WTC11 (cell line): ENCODE data around the gene CERS1. TPM values are rescaled to one million over a fixed set of nuclear protein-coding genes. Genes with fewer than 3 reads are reported as not detected.

Experiments
- ATAC-seq: fragments of 200-7000 bp; cut with Tn5 transposase; 2 replicates; pipeline ENCODE4 v1.10.0; 2021; ENCODE audit warnings: mild to moderate bottlenecking, moderate library complexity
- CTCF ChIA-PET: fragments of 300-600 bp; sonication (Branson Sonifier 250); formaldehyde crosslinking; loops from one replicate; lab custom pipeline; 2021; ENCODE audit warnings: antibody characterized with exemption; lab: Charles Lee
- POLR2A ChIA-PET: fragments of 350-600 bp; sonication (Branson Sonifier 250); formaldehyde crosslinking; loops from one replicate; lab custom pipeline; 2021; ENCODE audit warnings: antibody characterized with exemption; lab: Charles Lee
- DNase-seq: peaks from one replicate; pipeline ENCODE4 v3.0.0; 2021; ENCODE audit warnings: low spot score
- H3K27ac Mint-ChIP-seq: 2 replicates; pipeline ENCODE4 v1.8.0; 2021; ENCODE audit warnings: mixed read lengths
- H3K27me3 Mint-ChIP-seq: 2 replicates; pipeline ENCODE4 v1.8.0; 2021; ENCODE audit warnings: low read depth, mild to moderate bottlenecking, moderate library complexity, mixed read lengths
- H3K36me3 Mint-ChIP-seq: 2 replicates; pipeline ENCODE4 v1.8.0; 2021; ENCODE audit warnings: mixed read lengths
- H3K4me1 Mint-ChIP-seq: 2 replicates; pipeline ENCODE4 v1.8.0; 2022; ENCODE audit warnings: mixed read lengths
- H3K4me3 Mint-ChIP-seq: 2 replicates; pipeline ENCODE4 v1.8.0; 2021; ENCODE audit warnings: mild to moderate bottlenecking, moderate library complexity, mixed read lengths
- H3K9me3 Mint-ChIP-seq: 2 replicates; pipeline ENCODE4 v1.8.0; 2021; ENCODE audit warnings: mixed read lengths
- JUN ChIP-seq: sonication (generic); formaldehyde crosslinking; IDR thresholded peaks from 2 replicates; pipeline ENCODE4 v1.8.0; 2023; ENCODE audit warnings: mild to moderate bottlenecking, missing genetic modification reagents
- KAT7 ChIP-seq: sonication (generic); formaldehyde crosslinking; IDR thresholded peaks from 2 replicates; pipeline ENCODE4 v1.8.1; 2023; ENCODE audit warnings: missing genetic modification reagents, mild to moderate bottlenecking, borderline replicate concordance
- NR1H2 ChIP-seq: sonication (generic); formaldehyde crosslinking; IDR thresholded peaks from 2 replicates; pipeline ENCODE4 v1.9.0; 2021; ENCODE audit warnings: mild to moderate bottlenecking, moderate library complexity, missing genetic modification reagents
- NR2C2 ChIP-seq: sonication (generic); formaldehyde crosslinking; IDR thresholded peaks from 2 replicates; pipeline ENCODE4 v1.8.0; 2022; ENCODE audit warnings: mild to moderate bottlenecking, missing genetic modification reagents
- NR3C1 ChIP-seq: sonication (generic); formaldehyde crosslinking; conservative IDR thresholded peaks from 2 replicates; pipeline ENCODE4 v1.8.1; 2023; ENCODE audit warnings: low read depth, mild to moderate bottlenecking, missing genetic modification reagents
- PRDM15 ChIP-seq: sonication (generic); formaldehyde crosslinking; IDR thresholded peaks from 2 replicates; pipeline ENCODE4 v1.8.0; 2022; ENCODE audit warnings: missing genetic modification reagents
- PRRX2 ChIP-seq: fragments of 250-450 bp; sonication (Bioruptor Pico); IDR thresholded peaks from 2 replicates; pipeline ENCODE4 v1.8.0; 2021; ENCODE audit warnings: mild to moderate bottlenecking
- RELA ChIP-seq: sonication (generic); formaldehyde crosslinking; IDR thresholded peaks from 2 replicates; pipeline ENCODE4 v1.8.1; 2022; ENCODE audit warnings: missing genetic modification reagents, mild to moderate bottlenecking, borderline replicate concordance
- SP1 ChIP-seq: sonication (generic); formaldehyde crosslinking; conservative IDR thresholded peaks from 2 replicates; pipeline ENCODE4 v1.8.1; 2022; ENCODE audit warnings: missing genetic modification reagents
- TEAD1 ChIP-seq: sonication (generic); formaldehyde crosslinking; IDR thresholded peaks from 2 replicates; pipeline ENCODE4 v1.8.0; 2022; ENCODE audit warnings: mild to moderate bottlenecking, missing genetic modification reagents
- TP53 ChIP-seq: sonication (generic); formaldehyde crosslinking; IDR thresholded peaks from 2 replicates; pipeline ENCODE4 v1.8.1; 2023; ENCODE audit warnings: mild to moderate bottlenecking, missing genetic modification reagents
- ZMAT4 ChIP-seq: fragments of 250-450 bp; sonication (Bioruptor Pico); IDR thresholded peaks from 2 replicates; pipeline ENCODE4 v1.9.0; 2021; ENCODE audit warnings: mild to moderate bottlenecking
- ZNF121 ChIP-seq: sonication (generic); formaldehyde crosslinking; IDR thresholded peaks from 2 replicates; pipeline ENCODE4 v1.8.0; 2023; ENCODE audit warnings: missing genetic modification reagents
- total RNA-seq: library from RNA; stranded (reverse); gene quantifications from 3 replicates; pipeline ENCODE4 v1.2.3, GENCODE V29; 2021
- TF ChIP-seq, protein P1 (sequence below): sonication (generic); formaldehyde crosslinking; IDR thresholded peaks from 2 replicates; pipeline ENCODE4 v1.8.1; 2023; ENCODE audit warnings: mild to moderate bottlenecking, missing genetic modification reagents, moderate library complexity
- TF ChIP-seq, protein P2 (sequence below): fragments of 250-450 bp; sonication (Bioruptor Pico); IDR thresholded peaks from 2 replicates; pipeline ENCODE4 v1.9.0; 2021; ENCODE audit warnings: moderate library complexity, mild to moderate bottlenecking, inconsistent platforms, borderline replicate concordance
- TF ChIP-seq, protein P3 (sequence below): sonication (generic); formaldehyde crosslinking; IDR thresholded peaks from 2 replicates; pipeline ENCODE4 v1.8.0; 2022; ENCODE audit warnings: mild to moderate bottlenecking, missing genetic modification reagents
- TF ChIP-seq, protein P4 (sequence below): sonication (generic); formaldehyde crosslinking; IDR thresholded peaks from 2 replicates; pipeline ENCODE4 v1.8.1; 2022; ENCODE audit warnings: low read depth, missing genetic modification reagents, borderline replicate concordance
- TF ChIP-seq, protein P5 (sequence below): fragments of 200-600 bp; IDR thresholded peaks from 2 replicates; pipeline ENCODE4 v1.8.0; 2022; ENCODE audit warnings: antibody characterized with exemption

Gene CERS1
- total RNA-seq, 1 experiment from 2014 or later, result 14.7 TPM

DNA sequence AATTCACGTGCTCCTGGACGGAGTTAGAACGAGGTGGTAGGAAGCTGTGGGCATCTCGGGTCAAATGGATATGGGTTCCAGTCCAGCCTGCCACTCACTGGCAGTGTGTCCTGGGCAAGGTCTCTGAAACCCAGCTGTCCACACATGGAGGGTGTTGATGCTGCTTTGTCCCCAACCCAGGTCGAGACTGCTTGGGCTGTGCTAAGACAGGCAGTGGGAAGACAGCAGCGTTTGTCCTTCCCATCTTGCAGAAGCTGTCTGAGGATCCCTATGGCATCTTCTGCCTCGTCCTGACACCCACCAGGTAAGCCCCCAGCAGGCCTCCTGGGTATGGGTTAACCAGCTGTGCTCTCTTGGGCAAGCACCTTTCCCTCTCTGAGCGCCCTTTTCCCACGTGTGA, 24.4 kb upstream of the CERS1 start (continued):
- TF ChIP-seq PRDM15, result no peak
- TF ChIP-seq NR2C2 (CRISPR knock-in tag), result no peak
- no peak for TF ChIP-seq NR3C1
- TF ChIP-seq, protein P1, sequence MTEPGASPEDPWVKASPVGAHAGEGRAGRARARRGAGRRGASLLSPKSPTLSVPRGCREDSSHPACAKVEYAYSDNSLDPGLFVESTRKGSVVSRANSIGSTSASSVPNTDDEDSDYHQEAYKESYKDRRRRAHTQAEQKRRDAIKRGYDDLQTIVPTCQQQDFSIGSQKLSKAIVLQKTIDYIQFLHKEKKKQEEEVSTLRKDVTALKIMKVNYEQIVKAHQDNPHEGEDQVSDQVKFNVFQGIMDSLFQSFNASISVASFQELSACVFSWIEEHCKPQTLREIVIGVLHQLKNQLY, result no peak
- no peak for TF ChIP-seq RELA

GRCh38 chr19:18919900-18920214, 23.9 kb upstream of the CERS1 start:
- Mint-ChIP-seq H3K27me3 (no peaks in the 10 kb centered on the region; the same call in 1 of the 2 replicates), H3K27ac (peak overlapping the region; percentile 93)
- TF ChIP-seq TP53 (CRISPR knock-in tag), result no peak
- TF ChIP-seq JUN (CRISPR knock-in tag), result 0 out of 2 replicates have a peak, but pooled peaks have one; percentile 48
- 0 out of 2 replicates have a peak, but pooled peaks have one; percentile 20 for TF ChIP-seq ZNF121 (CRISPR knock-in tag)
- 0 out of 2 replicates have a peak, but pooled peaks have one; percentile 39 for TF ChIP-seq PRDM15
- TF ChIP-seq, all 79 proteins: peak for 3
- Mint-ChIP-seq H3K4me3 (peak overlapping the region; percentile 99), H3K36me3 (peaks cover 23% of the 10 kb centered on the region), H3K4me1 (peaks cover 10% of the 10 kb centered on the region), H3K9me3 (no peaks in the 10 kb centered on the region)
- DNase-seq (no peak), ATAC-seq (no peak)
- POLR2A ChIA-PET, result interaction anchor here (0.6 to 1.9 kb wide), 6 partner anchors 8 to 109 kb away, joined by 3 to 9 read pairs (median 4); no protein-coding TSS in a partner anchor
- CTCF ChIA-PET, result interaction anchor here (0.6 to 2.1 kb wide), 23 partner anchors 8 to 732 kb away, joined by 3 to 23 read pairs (median 5); partner anchors contain the start of genes CERS1 and GMIP

- CTCF ChIA-PET, result interaction anchor here (0.6 to 2.1 kb wide), 23 partner anchors 8 to 732 kb away, joined by 3 to 23 read pairs (median 5); partner anchors contain the start of genes CERS1 and GMIP
- POLR2A ChIA-PET, result interaction anchor here (0.6 to 1.9 kb wide), 7 partner anchors 9 to 108 kb away, joined by 3 to 9 read pairs (median 4); partner anchors contain the start of gene CERS1
- Mint-ChIP-seq H3K9me3 (no peaks in the 10 kb centered on the region), H3K27me3 (no peaks in the 10 kb centered on the region; the same call in 1 of the 2 replicates), H3K4me3 (peak within 1 kb of the TSS; percentile 99), H3K27ac (peak within 1 kb of the TSS; percentile 93), H3K36me3 (peaks cover 19% of the 10 kb centered on the region), H3K4me1 (peaks cover 10% of the 10 kb centered on the region)
- DNase-seq (peak; percentile 97), ATAC-seq (peak; percentile 99)
- TF ChIP-seq ZMAT4 (CRISPR knock-in tag), result no peak
- TF ChIP-seq, protein P2, sequence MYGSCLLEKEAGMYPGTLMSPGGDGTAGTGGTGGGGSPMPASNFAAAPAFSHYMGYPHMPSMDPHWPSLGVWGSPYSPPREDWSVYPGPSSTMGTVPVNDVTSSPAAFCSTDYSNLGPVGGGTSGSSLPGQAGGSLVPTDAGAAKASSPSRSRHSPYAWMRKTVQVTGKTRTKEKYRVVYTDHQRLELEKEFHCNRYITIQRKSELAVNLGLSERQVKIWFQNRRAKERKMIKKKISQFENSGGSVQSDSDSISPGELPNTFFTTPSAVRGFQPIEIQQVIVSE (CRISPR knock-in tag), result no peak
- no peak for TF ChIP-seq NR1H2
- TF ChIP-seq TEAD1 (CRISPR knock-in tag), result no peak
- TF ChIP-seq, protein P3, sequence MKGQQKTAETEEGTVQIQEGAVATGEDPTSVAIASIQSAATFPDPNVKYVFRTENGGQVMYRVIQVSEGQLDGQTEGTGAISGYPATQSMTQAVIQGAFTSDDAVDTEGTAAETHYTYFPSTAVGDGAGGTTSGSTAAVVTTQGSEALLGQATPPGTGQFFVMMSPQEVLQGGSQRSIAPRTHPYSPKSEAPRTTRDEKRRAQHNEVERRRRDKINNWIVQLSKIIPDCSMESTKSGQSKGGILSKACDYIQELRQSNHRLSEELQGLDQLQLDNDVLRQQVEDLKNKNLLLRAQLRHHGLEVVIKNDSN (CRISPR knock-in tag), result peak; percentile 68
- TF ChIP-seq, protein P4, sequence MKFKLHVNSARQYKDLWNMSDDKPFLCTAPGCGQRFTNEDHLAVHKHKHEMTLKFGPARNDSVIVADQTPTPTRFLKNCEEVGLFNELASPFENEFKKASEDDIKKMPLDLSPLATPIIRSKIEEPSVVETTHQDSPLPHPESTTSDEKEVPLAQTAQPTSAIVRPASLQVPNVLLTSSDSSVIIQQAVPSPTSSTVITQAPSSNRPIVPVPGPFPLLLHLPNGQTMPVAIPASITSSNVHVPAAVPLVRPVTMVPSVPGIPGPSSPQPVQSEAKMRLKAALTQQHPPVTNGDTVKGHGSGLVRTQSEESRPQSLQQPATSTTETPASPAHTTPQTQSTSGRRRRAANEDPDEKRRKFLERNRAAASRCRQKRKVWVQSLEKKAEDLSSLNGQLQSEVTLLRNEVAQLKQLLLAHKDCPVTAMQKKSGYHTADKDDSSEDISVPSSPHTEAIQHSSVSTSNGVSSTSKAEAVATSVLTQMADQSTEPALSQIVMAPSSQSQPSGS (CRISPR knock-in tag), result 0 out of 2 replicates have a peak, but pooled peaks have one; percentile 20
- TF ChIP-seq PRRX2 (CRISPR knock-in tag), result no peak
- TF ChIP-seq SP1 (CRISPR knock-in tag), result peak; percentile 80
- TF ChIP-seq, protein P5, sequence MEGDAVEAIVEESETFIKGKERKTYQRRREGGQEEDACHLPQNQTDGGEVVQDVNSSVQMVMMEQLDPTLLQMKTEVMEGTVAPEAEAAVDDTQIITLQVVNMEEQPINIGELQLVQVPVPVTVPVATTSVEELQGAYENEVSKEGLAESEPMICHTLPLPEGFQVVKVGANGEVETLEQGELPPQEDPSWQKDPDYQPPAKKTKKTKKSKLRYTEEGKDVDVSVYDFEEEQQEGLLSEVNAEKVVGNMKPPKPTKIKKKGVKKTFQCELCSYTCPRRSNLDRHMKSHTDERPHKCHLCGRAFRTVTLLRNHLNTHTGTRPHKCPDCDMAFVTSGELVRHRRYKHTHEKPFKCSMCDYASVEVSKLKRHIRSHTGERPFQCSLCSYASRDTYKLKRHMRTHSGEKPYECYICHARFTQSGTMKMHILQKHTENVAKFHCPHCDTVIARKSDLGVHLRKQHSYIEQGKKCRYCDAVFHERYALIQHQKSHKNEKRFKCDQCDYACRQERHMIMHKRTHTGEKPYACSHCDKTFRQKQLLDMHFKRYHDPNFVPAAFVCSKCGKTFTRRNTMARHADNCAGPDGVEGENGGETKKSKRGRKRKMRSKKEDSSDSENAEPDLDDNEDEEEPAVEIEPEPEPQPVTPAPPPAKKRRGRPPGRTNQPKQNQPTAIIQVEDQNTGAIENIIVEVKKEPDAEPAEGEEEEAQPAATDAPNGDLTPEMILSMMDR, result no peak
- TF ChIP-seq KAT7 (CRISPR knock-in tag), result no peak
Observed at GRCh38 chr19:18919086-18919899, 23.3 kb upstream of the CERS1 start, which contains the start of the genes COPE and DDX49. Gene COPE (minus strand): TSS chr19:18919387. CDS start chr19:18919348, 39 bp downstream. Gene DDX49 (plus strand): TSS chr19:18919715. CDS start chr19:18919742, 27 bp downstream.
